GM23248 (cell line): ENCODE measurements around the gene C11orf68. TPM values are rescaled to one million over a fixed set of nuclear protein-coding genes. Genes with fewer than 3 reads are reported as not detected.

Source experiments
- DNase-seq: peaks from one replicate; pipeline ENCODE4 v3.0.0-alpha.2; 2015
- H2AFZ ChIP-seq: fragments of 200-600 bp; sonication (generic); 2 replicates; pipeline ENCODE4 v1.6.1; 2016; ENCODE audit warnings: antibody characterized with exemption
- H3F3A ChIP-seq: fragments of 200-600 bp; sonication (generic); 2 replicates; pipeline ENCODE4 v1.6.1; 2016; ENCODE audit warnings: mild to moderate bottlenecking, antibody characterized with exemption, mixed run types; ENCODE audit not compliant: insufficient read depth
- H3K27ac ChIP-seq: fragments of 200-600 bp; sonication (generic); 2 replicates; pipeline ENCODE4 v1.5.1; 2016; ENCODE audit warnings: mild to moderate bottlenecking
- H3K27me3 ChIP-seq: fragments of 200-600 bp; sonication (generic); replicated peaks from 2 replicates; pipeline ENCODE4 v1.6.1; 2016; ENCODE audit warnings: mild to moderate bottlenecking; ENCODE audit not compliant: insufficient read depth
- H3K36me3 ChIP-seq: fragments of 200-600 bp; sonication (generic); 2 replicates; pipeline ENCODE4 v1.6.1; 2016; ENCODE audit warnings: low read depth, mild to moderate bottlenecking
- H3K4me1 ChIP-seq: fragments of 200-600 bp; sonication (generic); 2 replicates; pipeline ENCODE4 v1.6.1; 2016; ENCODE audit warnings: mild to moderate bottlenecking; ENCODE audit not compliant: insufficient read depth
- H3K4me2 ChIP-seq: fragments of 200-600 bp; sonication (generic); one replicate; pipeline ENCODE4 v1.6.1; 2016; ENCODE audit warnings: mild to moderate bottlenecking; ENCODE audit not compliant: unreplicated experiment
- H3K4me3 ChIP-seq: fragments of 200-600 bp; sonication (generic); 2 replicates; pipeline ENCODE4 v1.5.1; 2016; ENCODE audit warnings: mild to moderate bottlenecking
- H3K79me2 ChIP-seq: fragments of 200-600 bp; sonication (generic); 2 replicates; pipeline ENCODE4 v1.6.1; 2016; ENCODE audit warnings: mild to moderate bottlenecking; ENCODE audit not compliant: insufficient read depth
- H3K9ac ChIP-seq: fragments of 200-600 bp; sonication (generic); 2 replicates; pipeline ENCODE4 v1.6.1; 2016; ENCODE audit warnings: mild to moderate bottlenecking
- H3K9me2 ChIP-seq: fragments of 200-600 bp; sonication (generic); 2 replicates; pipeline ENCODE4 v1.6.1; 2016; ENCODE audit warnings: mixed run types, mild to moderate bottlenecking, moderate library complexity; ENCODE audit not compliant: insufficient read depth
- H3K9me3 ChIP-seq: fragments of 200-600 bp; sonication (generic); one replicate; pipeline ENCODE4 v1.6.1; 2017; ENCODE audit warnings: low read depth
- H4K20me1 ChIP-seq: fragments of 200-600 bp; sonication (generic); 2 replicates; pipeline ENCODE4 v1.6.0; 2016; ENCODE audit not compliant: insufficient read depth
- EZH2 ChIP-seq: fragments of 200-600 bp; sonication (generic); IDR thresholded peaks from 2 replicates; pipeline ENCODE4 v1.6.1; 2018; ENCODE audit warnings: antibody characterized with exemption, mild to moderate bottlenecking; ENCODE audit not compliant: insufficient read depth, poor library complexity, severe bottlenecking
- EZH2phosphoT487 ChIP-seq: fragments of 200-600 bp; sonication (generic); IDR thresholded peaks from 2 replicates; pipeline ENCODE4 v1.6.1; 2018; ENCODE audit warnings: antibody characterized with exemption, moderate library complexity, mild to moderate bottlenecking, low read depth; ENCODE audit not compliant: insufficient read depth
- WGBS, 2 experiments: methylation state at CpG; one replicate each; pipeline ENCODE4 v1.1.6; 2015 to 2017; ENCODE audit warnings: low lambda C conversion rate in 2 of 2, low coverage in 1 of 2; ENCODE audit errors: missing lambda C conversion rate in 2 of 2; 5-methylcytosine and 5-hydroxymethylcytosine counted together
- in situ Hi-C: fragments of 300-500 bp; cut with MboI; formaldehyde crosslinking; loops from 2 replicates; pipeline ENCODE4 v1.15.0; 2020
- polyA plus RNA-seq: library from polyadenylated mRNA; unstranded; fragments of >200 nt; fragmentation: Nextera tagmentation; extraction: Ambion mirVana; gene quantifications from 2 replicates; pipeline ENCODE4 v1.2.1, GENCODE V29; 2016
- total RNA-seq: library from RNA; depleted of rRNA; stranded (reverse); fragments of >200 nt; shearing (Covaris generic); gene quantifications from 2 replicates; pipeline ENCODE4 v1.2.3, GENCODE V29; 2014

The C11orf68 gene
- total and polyA plus RNA-seq, 2 experiments from 2014 or later = 50.5 to 91.5 TPM

- Histone ChIP-seq H4K20me1 (no peaks in the 10 kb centered on the region), H3F3A (peaks cover 26% of the 10 kb centered on the region), H3K9me3 (no peaks in the 10 kb centered on the region), H3K79me2 (peaks cover 48% of the 10 kb centered on the region), H3K9me2 (no peaks in the 10 kb centered on the region), H3K4me3 (no peak overlapping the region), H3K4me1 (peaks cover 12% of the 10 kb centered on the region), H3K9ac (no peak overlapping the region), H3K36me3 (peaks cover 14% of the 10 kb centered on the region; the same call in 1 of the 2 replicates), H3K27me3 (no peaks in the 10 kb centered on the region), H3K4me2 (no peak overlapping the region), H3K27ac (no peak overlapping the region), H2AFZ (no peak overlapping the region)
- no peak for TF ChIP-seq EZH2phosphoT487
- no peak for TF ChIP-seq EZH2
- no peak for DNase-seq
- WGBS, 2 experiments = 80% methylated on average over 28 of the region's 28 CpGs
- in situ Hi-C loops = loop anchor here (10.0 kb wide), 1 partner anchor 101 kb away; no protein-coding TSS in a partner anchor
Observed at GRCh38 chr11:65883786-65884715, 34.8 kb downstream of the C11orf68 start.

- Histone ChIP-seq H3K27me3 (no peaks in the 10 kb centered on the region), H3K27ac (no peak overlapping the region), H3F3A (peaks cover 21% of the 10 kb centered on the region), H3K36me3 (peaks cover 14% of the 10 kb centered on the region; the same call in 1 of the 2 replicates), H3K79me2 (peaks cover 48% of the 10 kb centered on the region), H2AFZ (no peak overlapping the region), H3K9me3 (no peaks in the 10 kb centered on the region), H3K4me1 (peaks cover 12% of the 10 kb centered on the region), H3K4me2 (no peak overlapping the region), H3K4me3 (no peak overlapping the region), H3K9me2 (no peaks in the 10 kb centered on the region), H3K9ac (no peak overlapping the region), H4K20me1 (no peaks in the 10 kb centered on the region)
- in situ Hi-C loops = loop anchor here (10.0 kb wide), 1 partner anchor 102 kb away; no protein-coding TSS in a partner anchor
- TF ChIP-seq EZH2phosphoT487 (no peak), EZH2 (no peak)
- WGBS, 2 experiments = 88 to 95% methylated on average over 9 to 13 of the region's 13 CpGs
- no peak for DNase-seq
Observed at GRCh38 chr11:65883058-65883761, 35.7 kb downstream of the C11orf68 start.

DNA sequence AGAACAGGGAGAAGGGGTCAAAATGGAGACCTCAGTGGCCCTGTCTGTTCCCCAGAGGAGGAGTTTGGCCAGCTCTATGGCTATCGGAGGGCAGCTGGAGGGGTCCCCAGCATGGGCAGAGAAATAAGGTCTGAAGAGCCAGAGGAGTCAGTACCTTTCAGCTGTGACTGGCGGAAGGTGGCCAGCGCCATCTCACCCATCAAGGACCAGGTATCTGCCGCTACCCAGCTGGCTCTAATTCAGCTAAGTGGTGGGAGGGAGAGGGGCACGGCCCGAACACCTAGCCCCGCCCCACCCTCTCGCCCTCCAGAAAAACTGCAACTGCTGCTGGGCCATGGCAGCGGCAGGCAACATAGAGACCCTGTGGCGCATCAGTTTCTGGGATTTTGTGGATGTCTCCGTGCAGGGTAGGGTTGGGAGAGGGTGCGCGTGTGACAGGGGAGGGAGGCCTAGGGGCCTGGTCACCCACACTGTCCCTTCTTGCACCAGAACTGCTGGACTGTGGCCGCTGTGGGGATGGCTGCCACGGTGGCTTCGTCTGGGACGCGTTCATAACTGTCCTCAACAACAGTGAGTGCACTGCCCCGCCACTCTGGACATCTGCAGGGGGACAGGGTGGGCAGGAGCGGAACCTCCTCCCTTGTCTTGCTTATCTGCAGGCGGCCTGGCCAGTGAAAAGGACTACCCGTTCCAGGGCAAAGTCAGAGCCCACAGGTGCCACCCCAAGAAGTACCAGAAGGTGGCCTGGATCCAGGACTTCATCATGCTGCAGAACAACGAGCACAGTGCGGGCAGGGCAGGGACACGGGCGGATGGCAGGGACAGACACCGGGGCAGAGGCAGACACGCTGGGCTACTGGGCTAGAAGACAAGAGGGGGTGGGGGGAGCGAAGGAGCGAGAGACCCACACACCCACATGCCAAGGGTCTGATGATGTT is 36.5 kb downstream of the C11orf68 start:
- Histone ChIP-seq H3K9ac (no peak overlapping the region), H3K79me2 (peaks cover 43% of the 10 kb centered on the region), H3K27me3 (no peaks in the 10 kb centered on the region), H3K9me3 (no peaks in the 10 kb centered on the region), H3K4me2 (no peak overlapping the region), H3F3A (peaks cover 17% of the 10 kb centered on the region), H3K36me3 (peaks cover 14% of the 10 kb centered on the region; the same call in 1 of the 2 replicates), H3K9me2 (no peaks in the 10 kb centered on the region), H3K4me3 (no peak overlapping the region), H2AFZ (no peak overlapping the region), H3K4me1 (peaks cover 10% of the 10 kb centered on the region), H4K20me1 (no peaks in the 10 kb centered on the region), H3K27ac (no peak overlapping the region)
- in situ Hi-C loops = loop anchor here (10.0 kb wide), 1 partner anchor 102 kb away; no protein-coding TSS in a partner anchor
- TF ChIP-seq EZH2 (no peak), EZH2phosphoT487 (no peak)
- WGBS, 2 experiments = 92 to 94% methylated on average over 26 to 30 of the region's 30 CpGs
- DNase-seq = no peak
